Measurements from ENCODE around the gene MBOAT2. TPM values are rescaled to one million over a fixed set of nuclear protein-coding genes. Genes with fewer than 3 reads are reported as not detected.

Gene MBOAT2
- total RNA-seq, 1 experiment from 2014 or later: 16.8 TPM

DNA sequence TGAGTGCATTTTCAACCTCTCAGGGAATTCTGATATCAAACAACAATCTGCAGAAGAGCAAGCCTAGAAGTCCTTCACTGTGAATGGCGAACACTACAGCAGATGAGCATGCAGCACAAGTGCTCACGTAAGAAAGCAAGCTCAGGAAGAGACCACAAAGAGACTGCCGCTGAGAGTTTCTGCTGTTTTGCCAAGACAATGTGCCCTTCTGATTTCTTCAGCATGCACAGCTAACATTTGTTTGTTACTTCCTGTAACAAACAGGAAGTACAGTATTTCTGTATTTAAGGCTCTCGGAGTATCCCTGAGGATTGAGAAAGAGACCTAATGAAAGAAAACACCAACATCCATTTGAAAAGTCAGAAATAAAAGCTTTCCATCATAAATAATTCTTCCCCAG lies 45.9 kb downstream of the MBOAT2 start:
- DNase-seq (ENCODE audit: low read depth, low spot score) (no peak), ATAC-seq (no peak)
- Histone ChIP-seq H3K9ac (ENCODE audit: low read length) (no peak overlapping the region), H2AFZ (ENCODE audit: low read depth, low read length, poor library complexity, severe bottlenecking) (no peak overlapping the region), H3K4me2 (ENCODE audit: low read length) (no peak overlapping the region), H3K4me3 (replicated peaks in 1 of 2; ENCODE audit: low read depth in 1 of 2, low read length in 2 of 2) (no peak overlapping the region), H3K9me2 (ENCODE audit: insufficient read depth) (no peaks in the 10 kb centered on the region), H3K9me3 (ENCODE audit: control insufficient read depth in 1 of 2, insufficient read depth in 1 of 2, low read depth in 1 of 2, low read length in 2 of 2) (no peaks in the 10 kb centered on the region; a peak in 1 of 4 replicates), H3K79me2 (ENCODE audit: insufficient read depth, low read length) (no peaks in the 10 kb centered on the region), H4K20me1 (ENCODE audit: insufficient read depth) (no peaks in the 10 kb centered on the region), H3K36me3 (ENCODE audit: control insufficient read depth in 1 of 2, insufficient read depth in 2 of 2, low read length in 2 of 2) (no peaks in the 10 kb centered on the region; a peak in 1 of 4 replicates), H3K4me1 (ENCODE audit: control insufficient read depth in 1 of 2, insufficient read depth in 2 of 2, low read length in 2 of 2) (no peaks in the 10 kb centered on the region), H3K27ac (ENCODE audit: low read depth, low read length) (no peak overlapping the region), H3K27me3 (ENCODE audit: insufficient read depth, low read length) (no peaks in the 10 kb centered on the region)
- ChIA-PET CTCF (no interaction called here), RAD21 (ENCODE audit: low non-redundant PET in 1 of 2, low total read pairs in 2 of 2, uncharacterized antibody in 2 of 2, unreplicated experiment in 2 of 2) (no interaction called here), POLR2A (no interaction called here)
- no TSS peak for BruUV-seq (replicated peaks)
- no peak for TF ChIP-seq POLR2AphosphoS5 (IDR thresholded peaks at IDR 0.05; ENCODE audit: low read depth, low read length)
- TF ChIP-seq ELF1 (IDR thresholded peaks at IDR 0.05; ENCODE audit: borderline replicate concordance, low read depth): no peak
- no peak for TF ChIP-seq REST (IDR thresholded peaks at IDR 0.05; ENCODE audit: low read depth)
- TF ChIP-seq RAD21 (IDR thresholded peaks at IDR 0.05; ENCODE audit: low read depth): no peak
- no peak for TF ChIP-seq JUND (IDR thresholded peaks at IDR 0.05)
- TF ChIP-seq ATF3 (IDR thresholded peaks at IDR 0.05): no peak
- TF ChIP-seq ZFX (IDR thresholded peaks at IDR 0.05): no peak
- no peak for TF ChIP-seq CTCF (IDR thresholded peaks at IDR 0.05 in 2 of 3, conservative IDR thresholded peaks at IDR 0.05 in 1 of 3; ENCODE audit: borderline replicate concordance in 1 of 3, insufficient read depth in 1 of 3, low read depth in 2 of 3, low read length in 2 of 3)
- TF ChIP-seq CBX3 (IDR thresholded peaks at IDR 0.05; ENCODE audit: low read depth): no peak
- TF ChIP-seq, protein P1, sequence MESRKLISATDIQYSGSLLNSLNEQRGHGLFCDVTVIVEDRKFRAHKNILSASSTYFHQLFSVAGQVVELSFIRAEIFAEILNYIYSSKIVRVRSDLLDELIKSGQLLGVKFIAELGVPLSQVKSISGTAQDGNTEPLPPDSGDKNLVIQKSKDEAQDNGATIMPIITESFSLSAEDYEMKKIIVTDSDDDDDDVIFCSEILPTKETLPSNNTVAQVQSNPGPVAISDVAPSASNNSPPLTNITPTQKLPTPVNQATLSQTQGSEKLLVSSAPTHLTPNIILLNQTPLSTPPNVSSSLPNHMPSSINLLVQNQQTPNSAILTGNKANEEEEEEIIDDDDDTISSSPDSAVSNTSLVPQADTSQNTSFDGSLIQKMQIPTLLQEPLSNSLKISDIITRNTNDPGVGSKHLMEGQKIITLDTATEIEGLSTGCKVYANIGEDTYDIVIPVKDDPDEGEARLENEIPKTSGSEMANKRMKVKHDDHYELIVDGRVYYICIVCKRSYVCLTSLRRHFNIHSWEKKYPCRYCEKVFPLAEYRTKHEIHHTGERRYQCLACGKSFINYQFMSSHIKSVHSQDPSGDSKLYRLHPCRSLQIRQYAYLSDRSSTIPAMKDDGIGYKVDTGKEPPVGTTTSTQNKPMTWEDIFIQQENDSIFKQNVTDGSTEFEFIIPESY (IDR thresholded peaks at IDR 0.05; ENCODE audit: extremely low read depth, insufficient replicate concordance, low read length): no peak
- TF ChIP-seq SP1 (IDR thresholded peaks at IDR 0.05; ENCODE audit: low read depth): no peak
- TF ChIP-seq FOSL1 (IDR thresholded peaks at IDR 0.05; ENCODE audit: low read depth): no peak
- TF ChIP-seq SRF (IDR thresholded peaks at IDR 0.05; ENCODE audit: low read depth): no peak
- TF ChIP-seq SIN3A (IDR thresholded peaks at IDR 0.05; ENCODE audit: low read depth): no peak
- TF ChIP-seq POLR2A (IDR thresholded peaks at IDR 0.05; ENCODE audit: borderline replicate concordance, extremely low read depth, insufficient read depth, insufficient read length): no peak
- TF ChIP-seq CEBPB (IDR thresholded peaks at IDR 0.05; ENCODE audit: low read depth): no peak
- TF ChIP-seq TCF7L2 (IDR thresholded peaks at IDR 0.05; ENCODE audit: borderline replicate concordance, extremely low read depth, insufficient read depth, insufficient read length): no peak
- no peak for TF ChIP-seq EZH2 (IDR thresholded peaks at IDR 0.05)
- TF ChIP-seq YY1 (IDR thresholded peaks at IDR 0.05; ENCODE audit: extremely low read depth, insufficient replicate concordance, low read depth, low read length): no peak
- no peak for TF ChIP-seq EZH2phosphoT487 (IDR thresholded peaks at IDR 0.05; ENCODE audit: borderline replicate concordance)
- intact Hi-C loops (cut with micrococcal nuclease): no loop called here

All from HCT116 (cell line).